Endothelial cell (in vitro differentiated cells): ENCODE results near the gene ZSCAN31. TPM values are rescaled to one million over a fixed set of nuclear protein-coding genes. Genes with fewer than 3 reads are reported as not detected.

Experiments used
- DNase-seq: peaks from one replicate; pipeline ENCODE4 v3.0.0; 2021; ENCODE audit warnings: low spot score
- H3K27ac Mint-ChIP-seq: one replicate; pipeline ENCODE4 v1.8.0; 2021; ENCODE audit warnings: mixed read lengths, inconsistent platforms; ENCODE audit not compliant: unreplicated experiment
- H3K27me3 Mint-ChIP-seq: one replicate; pipeline ENCODE4 v1.8.0; 2021; ENCODE audit warnings: mild to moderate bottlenecking, moderate library complexity, mixed read lengths, inconsistent platforms; ENCODE audit not compliant: unreplicated experiment
- H3K36me3 Mint-ChIP-seq: one replicate; pipeline ENCODE4 v1.8.0; 2021; ENCODE audit warnings: mild to moderate bottlenecking, low read depth, mixed read lengths, inconsistent platforms; ENCODE audit not compliant: unreplicated experiment
- H3K4me1 Mint-ChIP-seq: one replicate; pipeline ENCODE4 v1.8.0; 2021; ENCODE audit warnings: mild to moderate bottlenecking, mixed read lengths, inconsistent platforms; ENCODE audit not compliant: unreplicated experiment
- H3K4me3 Mint-ChIP-seq: one replicate; pipeline ENCODE4 v1.8.0; 2021; ENCODE audit warnings: mild to moderate bottlenecking, mixed read lengths, inconsistent platforms; ENCODE audit not compliant: unreplicated experiment
- H3K9me3 Mint-ChIP-seq: one replicate; pipeline ENCODE4 v1.8.0; 2021; ENCODE audit warnings: mixed read lengths, inconsistent platforms; ENCODE audit not compliant: unreplicated experiment
- total RNA-seq: library from RNA; stranded (reverse); fragmentation: NEBNext Ultra II Directional; extraction: Animal tissue kit (Norgen Biotek cat#: 25700); gene quantifications from one replicate; pipeline ENCODE4 v1.2.1, GENCODE V29; 2021; ENCODE audit not compliant: unreplicated experiment
- TF ChIP-seq, protein P1 (sequence below): fragments of 200-600 bp; sonication (generic); IDR thresholded peaks from one replicate; pipeline ENCODE4 v1.5.0; 2021; ENCODE audit warnings: antibody characterized with exemption; ENCODE audit not compliant: unreplicated experiment

The ZSCAN31 gene
- total RNA-seq, 1 donor from 2014 or later = 3.7 TPM

DNA sequence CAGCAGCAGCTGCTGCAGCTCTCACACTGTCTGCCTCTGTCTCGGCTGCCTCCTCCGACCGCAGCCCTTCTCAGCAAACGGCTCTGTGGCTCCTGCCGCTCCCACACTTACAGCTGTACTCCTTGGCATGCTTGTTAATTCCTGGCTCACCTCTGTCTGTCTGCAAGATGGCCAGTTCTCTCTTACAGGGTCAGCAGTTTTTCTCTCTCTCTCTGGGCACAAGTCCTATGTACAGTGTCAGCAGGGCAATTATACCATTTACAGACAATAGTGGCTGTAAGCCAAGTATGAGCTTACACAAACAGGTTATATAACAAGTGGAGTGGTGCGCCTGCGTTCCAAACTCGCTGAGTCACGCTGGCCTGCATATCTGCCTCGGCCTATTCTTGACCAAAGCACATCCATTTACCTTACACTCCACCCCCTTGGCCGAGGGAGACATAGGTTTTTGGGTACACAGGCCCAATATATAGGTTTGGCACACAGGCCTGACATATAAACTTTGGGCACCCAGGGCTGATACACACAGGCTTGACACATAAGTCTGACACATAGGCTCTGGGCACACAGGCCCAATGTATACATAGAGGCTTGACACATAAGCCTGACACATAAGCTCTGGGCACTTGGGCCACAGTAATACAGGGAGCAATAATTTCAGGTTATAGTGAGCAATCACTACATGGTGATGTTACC lies 18.2 kb upstream of the ZSCAN31 start:
- H3K9me3 Mint-ChIP-seq = no peaks in the 10 kb centered on the region
- no peak overlapping the region for H3K4me3 Mint-ChIP-seq
- peaks cover 4% of the 10 kb centered on the region for H3K27me3 Mint-ChIP-seq
- DNase-seq = no peak
- peaks cover 33% of the 10 kb centered on the region for H3K4me1 Mint-ChIP-seq
- peaks cover 8% of the 10 kb centered on the region for H3K36me3 Mint-ChIP-seq
- no peak overlapping the region for H3K27ac Mint-ChIP-seq
- TF ChIP-seq, protein P1, sequence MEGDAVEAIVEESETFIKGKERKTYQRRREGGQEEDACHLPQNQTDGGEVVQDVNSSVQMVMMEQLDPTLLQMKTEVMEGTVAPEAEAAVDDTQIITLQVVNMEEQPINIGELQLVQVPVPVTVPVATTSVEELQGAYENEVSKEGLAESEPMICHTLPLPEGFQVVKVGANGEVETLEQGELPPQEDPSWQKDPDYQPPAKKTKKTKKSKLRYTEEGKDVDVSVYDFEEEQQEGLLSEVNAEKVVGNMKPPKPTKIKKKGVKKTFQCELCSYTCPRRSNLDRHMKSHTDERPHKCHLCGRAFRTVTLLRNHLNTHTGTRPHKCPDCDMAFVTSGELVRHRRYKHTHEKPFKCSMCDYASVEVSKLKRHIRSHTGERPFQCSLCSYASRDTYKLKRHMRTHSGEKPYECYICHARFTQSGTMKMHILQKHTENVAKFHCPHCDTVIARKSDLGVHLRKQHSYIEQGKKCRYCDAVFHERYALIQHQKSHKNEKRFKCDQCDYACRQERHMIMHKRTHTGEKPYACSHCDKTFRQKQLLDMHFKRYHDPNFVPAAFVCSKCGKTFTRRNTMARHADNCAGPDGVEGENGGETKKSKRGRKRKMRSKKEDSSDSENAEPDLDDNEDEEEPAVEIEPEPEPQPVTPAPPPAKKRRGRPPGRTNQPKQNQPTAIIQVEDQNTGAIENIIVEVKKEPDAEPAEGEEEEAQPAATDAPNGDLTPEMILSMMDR = no peak

DNA sequence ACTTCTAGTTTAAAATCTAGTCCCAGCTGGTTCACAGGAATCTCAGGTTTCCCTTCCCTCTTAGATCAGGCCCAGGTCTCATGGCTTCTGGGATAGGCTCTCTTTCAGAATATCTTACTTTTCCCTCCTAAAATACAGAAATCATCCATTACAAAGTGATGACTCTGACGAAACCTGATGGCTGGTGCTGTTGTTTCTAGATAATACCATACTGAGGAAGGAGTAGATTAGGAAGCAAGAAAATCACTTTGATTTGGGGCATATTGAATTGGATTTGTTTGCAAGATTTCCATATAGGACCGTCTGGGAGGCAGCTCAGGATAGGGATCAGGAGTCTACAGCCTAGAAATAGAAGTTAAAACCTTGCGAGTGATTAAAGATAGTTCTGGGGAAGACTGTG lies 17.4 kb upstream of the ZSCAN31 start:
- H3K27me3 Mint-ChIP-seq = peaks cover 4% of the 10 kb centered on the region
- TF ChIP-seq, protein P1 = no peak
- H3K36me3 Mint-ChIP-seq = peaks cover 8% of the 10 kb centered on the region
- DNase-seq = no peak
- peak overlapping the region; percentile 63 for H3K4me3 Mint-ChIP-seq
- no peaks in the 10 kb centered on the region for H3K9me3 Mint-ChIP-seq
- H3K4me1 Mint-ChIP-seq = peaks cover 31% of the 10 kb centered on the region
- no peak overlapping the region for H3K27ac Mint-ChIP-seq

GRCh38 chr6:28351493-28351925 lies 15.6 kb upstream of the ZSCAN31 start:
- Mint-ChIP-seq H3K9me3 (no peaks in the 10 kb centered on the region), H3K27me3 (peaks cover 4% of the 10 kb centered on the region), H3K27ac (no peak overlapping the region), H3K4me1 (peaks cover 35% of the 10 kb centered on the region), H3K36me3 (peaks cover 8% of the 10 kb centered on the region), H3K4me3 (no peak overlapping the region)
- TF ChIP-seq, protein P1 = no peak
- DNase-seq = no peak

- Mint-ChIP-seq H3K36me3 (peaks cover 8% of the 10 kb centered on the region), H3K4me3 (no peak overlapping the region), H3K4me1 (peaks cover 31% of the 10 kb centered on the region), H3K9me3 (no peaks in the 10 kb centered on the region), H3K27ac (no peak overlapping the region), H3K27me3 (peaks cover 4% of the 10 kb centered on the region)
- TF ChIP-seq, protein P1 = no peak
- no peak for DNase-seq
These were observed 15.1 kb upstream of the ZSCAN31 start for GRCh38 chr6:28351087-28351486.
